Measurements from ENCODE around the gene HS3ST6. TPM values are rescaled to one million over a fixed set of nuclear protein-coding genes. Genes with fewer than 3 reads are reported as not detected.

The HS3ST6 gene
- total and polyA plus RNA-seq, 2 of the 13 experiments (the other 11 are each of a cell fraction or from before 2014, with no cell fraction given) = not detected

DNA sequence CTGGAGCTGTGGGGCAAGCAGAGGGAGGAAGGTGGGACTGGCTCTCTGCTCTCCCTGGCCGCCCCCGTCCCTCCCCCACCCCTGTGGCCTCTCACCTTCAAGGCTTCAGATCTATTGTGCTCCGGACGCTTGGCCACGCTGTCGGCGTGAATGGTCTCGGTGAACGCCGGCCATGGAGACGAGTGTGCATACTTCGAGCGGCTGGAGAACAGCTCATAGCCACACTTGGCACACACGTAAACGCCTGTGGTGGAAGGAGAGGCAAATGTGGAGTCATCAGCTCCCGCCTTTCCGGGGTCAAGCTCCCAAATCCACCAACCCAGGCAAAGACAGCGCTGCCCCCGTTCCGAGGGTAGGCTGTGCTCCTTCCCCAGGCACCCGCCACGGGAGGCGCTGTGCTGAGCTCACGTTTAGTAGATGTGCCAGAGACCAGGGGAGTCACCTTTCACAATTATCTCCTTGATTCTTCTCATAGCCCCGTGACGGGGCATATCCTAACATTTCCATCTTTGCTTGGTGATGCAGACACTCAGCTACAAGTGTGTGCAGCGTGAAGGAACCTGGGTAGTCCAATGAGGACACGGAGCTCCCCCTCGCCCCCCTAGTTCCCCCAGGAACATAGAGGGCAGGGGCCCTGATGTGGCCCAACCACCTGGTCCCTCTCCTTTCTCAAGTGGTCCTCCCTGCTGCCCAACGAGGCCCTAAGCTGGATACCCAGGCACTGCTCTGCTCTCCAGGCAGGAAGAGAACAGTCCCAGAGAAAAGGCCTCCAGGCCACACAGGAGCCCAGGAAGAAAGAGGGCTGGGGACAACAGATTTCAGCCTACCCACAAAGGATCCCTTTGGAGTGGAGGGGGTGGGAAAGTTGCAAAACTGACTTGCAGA lies 23.2 kb upstream of the HS3ST6 start:
- 3% methylated on average over 14 of the region's 30 CpGs for WGBS (ENCODE audit: low lambda C conversion rate)
- Histone ChIP-seq H3K4me2 (ENCODE audit: low read depth, low read length) (peak overlapping the region; percentile 96), H3K9me3 (ENCODE audit: low read length) (no peaks in the 10 kb centered on the region), H3K27ac (ENCODE audit: extremely low read length, insufficient read depth, low read length) (peak overlapping the region; percentile 96), H3K4me1 (ENCODE audit: insufficient read depth, low read length) (peaks cover 74% of the 10 kb centered on the region), H3K36me3 (replicated peaks in 1 of 2; ENCODE audit: control insufficient read depth in 1 of 2, insufficient read depth in 2 of 2, low read length in 2 of 2) (peaks cover 7 to 24% of the 10 kb centered on the region in 2 experiments; a peak in 3 of 5 replicates), H3K9ac (ENCODE audit: insufficient read depth, low read depth, low read length) (peak overlapping the region; percentile 90), H4K20me1 (ENCODE audit: insufficient read depth, low read length) (no peaks in the 10 kb centered on the region; the same call in 1 of the 2 replicates), H3K27me3 (ENCODE audit: control insufficient read depth in 1 of 2, insufficient read depth in 2 of 2, low read length in 2 of 2) (peaks cover 0 to 5% of the 10 kb centered on the region in 2 experiments; a peak in 1 of 5 replicates), H3K4me3 (replicated peaks in 1 of 3; ENCODE audit: insufficient read depth in 1 of 3, low read depth in 2 of 3, low read length in 3 of 3) (peak overlapping the region; percentile 93 to 97 (median 96)), H3K79me2 (ENCODE audit: insufficient read depth, low read length) (peaks cover 26% of the 10 kb centered on the region), H2AFZ (ENCODE audit: low read length) (no peak overlapping the region)
- in situ Hi-C loops (cut with HindIII; ENCODE audit: extremely low pct_ligation_motif_present, low pct_unique_long_range_greater_than_20kb) = no loop called here
- BruUV-seq (replicated peaks) = TSS peak; percentile 83
- DNase-seq (ENCODE audit: low spot score) (peak; percentile 85), FAIRE-seq (peak; percentile 79), ATAC-seq (peak; percentile 67)
- CTCF ChIA-PET (ENCODE audit: low intra/inter-chr PET ratio, low total read pairs) = interaction anchor here (0.8 kb wide), 1 partner anchor 12 kb away, joined by 3 read pairs; no protein-coding TSS in a partner anchor
- POLR2A ChIA-PET = interaction anchor here (0.7 to 5.8 kb wide), 32 partner anchors 9 to 636 kb away, joined by 3 to 139 read pairs (median 6); partner anchors contain the start of genes EME2, FAHD1, GFER and HAGH
- intact Hi-C loops (cut with micrococcal nuclease; ENCODE audit: unreplicated experiment) = loop anchor here (2.0 kb wide), 1 partner anchor 17 kb away; the partner anchor contains the start of gene NDUFB10
- no peak for TF ChIP-seq ZNF549 (CRISPR knock-in tag; IDR thresholded peaks at IDR 0.05)
- TF ChIP-seq FOXO1 (CRISPR knock-in tag; IDR thresholded peaks at IDR 0.05) = no peak
- no peak for TF ChIP-seq ZNF720 (CRISPR knock-in tag; IDR thresholded peaks at IDR 0.05)
- TF ChIP-seq HDAC6 (IDR thresholded peaks at IDR 0.05; ENCODE audit: low read depth, low read length) = no peak
- no peak for TF ChIP-seq THAP9 (CRISPR knock-in tag; IDR thresholded peaks at IDR 0.05; ENCODE audit: borderline replicate concordance)
- no peak for TF ChIP-seq ZNF879 (CRISPR knock-in tag; IDR thresholded peaks at IDR 0.05)
- no peak for TF ChIP-seq GLI4 (CRISPR knock-in tag; IDR thresholded peaks at IDR 0.05; ENCODE audit: borderline replicate concordance)
- TF ChIP-seq FOXP1 (IDR thresholded peaks at IDR 0.05) = no peak
- TF ChIP-seq FOXP1 (CRISPR knock-in tag; IDR thresholded peaks at IDR 0.05) = no peak
- no peak for TF ChIP-seq ZNF12 (CRISPR knock-in tag; IDR thresholded peaks at IDR 0.05)
- no peak for TF ChIP-seq RXRB (CRISPR knock-in tag; IDR thresholded peaks at IDR 0.05; ENCODE audit: borderline replicate concordance)
- TF ChIP-seq YEATS2 (CRISPR knock-in tag; IDR thresholded peaks at IDR 0.05; ENCODE audit: borderline replicate concordance) = no peak
- TF ChIP-seq MAFG (CRISPR knock-in tag; IDR thresholded peaks at IDR 0.05) = no peak
- TF ChIP-seq SRY (CRISPR knock-in tag; IDR thresholded peaks at IDR 0.05) = no peak
- TF ChIP-seq, protein P1, sequence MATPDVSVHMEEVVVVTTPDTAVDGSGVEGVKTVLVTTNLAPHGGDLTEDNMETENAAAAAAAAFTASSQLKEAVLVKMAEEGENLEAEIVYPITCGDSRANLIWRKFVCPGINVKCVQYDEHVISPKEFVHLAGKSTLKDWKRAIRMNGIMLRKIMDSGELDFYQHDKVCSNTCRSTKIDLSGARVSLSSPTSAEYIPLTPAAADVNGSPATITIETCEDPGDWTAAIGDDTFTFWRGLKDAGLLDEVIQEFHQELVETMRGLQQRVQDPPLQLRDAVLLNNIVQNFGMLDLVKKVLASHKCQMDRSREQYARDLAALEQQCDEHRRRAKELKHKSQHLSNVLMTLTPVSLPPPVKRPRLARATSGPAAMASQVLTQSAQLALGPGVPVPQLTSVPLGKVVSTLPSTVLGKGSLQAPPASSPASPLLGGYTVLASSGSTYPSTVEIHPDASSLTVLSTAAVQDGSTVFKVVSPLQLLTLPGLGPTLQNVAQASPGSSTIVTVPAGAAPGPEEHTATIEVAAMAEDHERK (CRISPR knock-in tag; IDR thresholded peaks at IDR 0.05; ENCODE audit: low read depth) = no peak
- TF ChIP-seq IRF1 (CRISPR knock-in tag; IDR thresholded peaks at IDR 0.05; ENCODE audit: low read depth) = no peak
- no peak for TF ChIP-seq ZNF672 (CRISPR knock-in tag; IDR thresholded peaks at IDR 0.05)
- TF ChIP-seq, protein P2, sequence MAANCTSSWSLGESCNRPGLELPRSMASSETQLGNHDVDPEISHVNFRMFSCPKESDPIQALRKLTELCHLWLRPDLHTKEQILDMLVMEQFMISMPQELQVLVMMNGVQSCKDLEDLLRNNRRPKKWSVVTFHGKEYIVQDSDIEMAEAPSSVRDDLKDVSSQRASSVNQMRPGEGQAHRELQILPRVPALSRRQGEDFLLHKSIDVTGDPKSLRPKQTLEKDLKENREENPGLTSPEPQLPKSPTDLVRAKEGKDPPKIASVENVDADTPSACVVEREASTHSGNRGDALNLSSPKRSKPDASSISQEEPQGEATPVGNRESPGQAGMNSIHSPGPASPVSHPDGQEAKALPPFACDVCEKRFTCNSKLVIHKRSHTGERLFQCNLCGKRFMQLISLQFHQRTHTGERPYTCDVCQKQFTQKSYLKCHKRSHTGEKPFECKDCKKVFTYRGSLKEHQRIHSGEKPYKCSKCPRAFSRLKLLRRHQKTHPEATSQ (CRISPR knock-in tag; IDR thresholded peaks at IDR 0.05; ENCODE audit: borderline replicate concordance) = no peak
